ENCODE results near the gene EMSY.

DNA sequence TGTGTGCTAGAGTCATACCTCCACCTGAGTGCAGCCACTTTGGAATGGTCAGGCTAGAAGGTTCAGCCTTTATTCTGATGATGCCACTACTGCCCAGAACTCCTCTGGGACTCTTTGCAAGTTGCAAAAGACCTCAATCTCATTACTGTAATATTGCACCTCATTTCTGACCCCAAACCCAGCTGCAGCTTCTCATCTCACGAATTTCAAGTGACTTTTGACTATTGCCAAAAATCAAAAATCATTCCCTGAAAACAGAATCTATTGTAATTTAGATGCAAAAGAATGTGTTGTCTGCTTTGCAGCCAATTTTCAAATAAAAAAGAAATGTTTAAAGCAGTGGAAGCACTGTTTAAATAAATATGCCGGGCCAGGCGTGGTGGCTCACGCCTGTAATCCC is 38.5 kb upstream of the EMSY start:
- TF ChIP-seq, protein P1, sequence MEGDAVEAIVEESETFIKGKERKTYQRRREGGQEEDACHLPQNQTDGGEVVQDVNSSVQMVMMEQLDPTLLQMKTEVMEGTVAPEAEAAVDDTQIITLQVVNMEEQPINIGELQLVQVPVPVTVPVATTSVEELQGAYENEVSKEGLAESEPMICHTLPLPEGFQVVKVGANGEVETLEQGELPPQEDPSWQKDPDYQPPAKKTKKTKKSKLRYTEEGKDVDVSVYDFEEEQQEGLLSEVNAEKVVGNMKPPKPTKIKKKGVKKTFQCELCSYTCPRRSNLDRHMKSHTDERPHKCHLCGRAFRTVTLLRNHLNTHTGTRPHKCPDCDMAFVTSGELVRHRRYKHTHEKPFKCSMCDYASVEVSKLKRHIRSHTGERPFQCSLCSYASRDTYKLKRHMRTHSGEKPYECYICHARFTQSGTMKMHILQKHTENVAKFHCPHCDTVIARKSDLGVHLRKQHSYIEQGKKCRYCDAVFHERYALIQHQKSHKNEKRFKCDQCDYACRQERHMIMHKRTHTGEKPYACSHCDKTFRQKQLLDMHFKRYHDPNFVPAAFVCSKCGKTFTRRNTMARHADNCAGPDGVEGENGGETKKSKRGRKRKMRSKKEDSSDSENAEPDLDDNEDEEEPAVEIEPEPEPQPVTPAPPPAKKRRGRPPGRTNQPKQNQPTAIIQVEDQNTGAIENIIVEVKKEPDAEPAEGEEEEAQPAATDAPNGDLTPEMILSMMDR (IDR thresholded peaks at IDR 0.05; ENCODE audit: low read depth, low read length) = no peak
- no peak for TF ChIP-seq POLR2A (IDR thresholded peaks at IDR 0.05; ENCODE audit: extremely low read depth, insufficient read length)
- TF ChIP-seq, protein P2, sequence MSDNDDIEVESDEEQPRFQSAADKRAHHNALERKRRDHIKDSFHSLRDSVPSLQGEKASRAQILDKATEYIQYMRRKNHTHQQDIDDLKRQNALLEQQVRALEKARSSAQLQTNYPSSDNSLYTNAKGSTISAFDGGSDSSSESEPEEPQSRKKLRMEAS (IDR thresholded peaks at IDR 0.05; ENCODE audit: low read depth, low read length) = no peak
- no peak for TF ChIP-seq MYC (IDR thresholded peaks at IDR 0.05; ENCODE audit: low read depth, low read length)
